ENCODE data around the gene PKNOX1. TPM values are rescaled to one million over a fixed set of nuclear protein-coding genes. Genes with fewer than 3 reads are reported as not detected.

PKNOX1 gene
- total RNA-seq, 1 experiment from 2014 or later, result 12.7 TPM

DNA sequence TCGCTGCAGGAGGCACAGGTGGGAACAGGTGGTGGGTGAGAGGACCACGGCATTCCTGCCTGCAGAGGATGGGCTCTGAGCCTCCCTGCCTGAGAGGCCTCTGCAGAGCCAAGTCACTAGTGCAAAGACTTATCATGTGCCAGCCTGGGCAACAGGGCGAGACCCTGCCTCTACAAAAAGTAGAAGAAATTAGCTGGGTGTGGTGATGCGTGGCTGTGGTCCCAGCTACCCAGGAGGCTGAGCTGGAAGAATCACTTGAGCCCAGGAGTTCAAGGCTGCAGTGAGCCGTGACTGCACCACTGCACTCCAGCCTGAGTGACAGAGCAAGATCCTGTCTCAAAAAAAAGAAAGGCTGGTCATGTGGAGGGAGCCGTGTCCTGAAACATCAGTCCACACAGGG is 46.4 kb downstream of the PKNOX1 start:
- H3K4me3 ChIP-seq (replicated peaks in 1 of 2; ENCODE audit: low read depth in 1 of 2, low read length in 2 of 2), result no peak overlapping the region
- H3K36me3 ChIP-seq (ENCODE audit: control insufficient read depth in 1 of 2, insufficient read depth in 2 of 2, low read length in 2 of 2), result peaks cover 2 to 6% of the 10 kb centered on the region in 2 experiments; a peak in 2 of 4 replicates

More for the DNA sequence above, 46.4 kb downstream of the PKNOX1 start:
- ATAC-seq (no peak), DNase-seq (ENCODE audit: low read depth, low spot score) (no peak)
- no peak overlapping the region for H3K27ac ChIP-seq (ENCODE audit: low read depth, low read length)
- no TSS peak for BruUV-seq (replicated peaks)
- H3K4me2 ChIP-seq (ENCODE audit: low read length), result no peak overlapping the region
- no peaks in the 10 kb centered on the region for H4K20me1 ChIP-seq (ENCODE audit: insufficient read depth)
- no peak overlapping the region for H2AFZ ChIP-seq (ENCODE audit: low read depth, low read length, poor library complexity, severe bottlenecking)
- ChIA-PET CTCF (no interaction called here), POLR2A (no interaction called here), RAD21 (ENCODE audit: low non-redundant PET in 1 of 2, low total read pairs in 2 of 2, uncharacterized antibody in 2 of 2, unreplicated experiment in 2 of 2) (no interaction called here)
- intact Hi-C loops (cut with micrococcal nuclease), result no loop called here
- H3K79me2 ChIP-seq (ENCODE audit: insufficient read depth, low read length), result no peaks in the 10 kb centered on the region
- H3K9me3 ChIP-seq (ENCODE audit: control insufficient read depth in 1 of 2, insufficient read depth in 1 of 2, low read depth in 1 of 2, low read length in 2 of 2), result no peaks in the 10 kb centered on the region
- no peaks in the 10 kb centered on the region for H3K27me3 ChIP-seq (ENCODE audit: insufficient read depth, low read length)
- TF ChIP-seq JUND (IDR thresholded peaks at IDR 0.05) (no peak), EGR1 (IDR thresholded peaks at IDR 0.05; ENCODE audit: low read depth) (no peak), RAD21 (IDR thresholded peaks at IDR 0.05; ENCODE audit: low read depth) (no peak), POLR2AphosphoS5 (IDR thresholded peaks at IDR 0.05; ENCODE audit: low read depth, low read length) (no peak), POLR2A (IDR thresholded peaks at IDR 0.05; ENCODE audit: borderline replicate concordance, extremely low read depth, insufficient read depth, insufficient read length) (no peak), FOSL1 (IDR thresholded peaks at IDR 0.05; ENCODE audit: low read depth) (no peak), CEBPB (IDR thresholded peaks at IDR 0.05; ENCODE audit: low read depth) (no peak), SIN3A (IDR thresholded peaks at IDR 0.05; ENCODE audit: low read depth) (no peak), ZNF274 (IDR thresholded peaks at IDR 0.05; ENCODE audit: low read depth, low read length) (no peak), TCF7L2 (IDR thresholded peaks at IDR 0.05; ENCODE audit: borderline replicate concordance, extremely low read depth, insufficient read depth, insufficient read length) (no peak), YY1 (IDR thresholded peaks at IDR 0.05; ENCODE audit: extremely low read depth, insufficient replicate concordance, low read depth, low read length) (no peak), ELF1 (IDR thresholded peaks at IDR 0.05; ENCODE audit: borderline replicate concordance, low read depth) (no peak), ZFX (IDR thresholded peaks at IDR 0.05) (no peak), SRF (IDR thresholded peaks at IDR 0.05; ENCODE audit: low read depth) (no peak)
- TF ChIP-seq, protein P1, sequence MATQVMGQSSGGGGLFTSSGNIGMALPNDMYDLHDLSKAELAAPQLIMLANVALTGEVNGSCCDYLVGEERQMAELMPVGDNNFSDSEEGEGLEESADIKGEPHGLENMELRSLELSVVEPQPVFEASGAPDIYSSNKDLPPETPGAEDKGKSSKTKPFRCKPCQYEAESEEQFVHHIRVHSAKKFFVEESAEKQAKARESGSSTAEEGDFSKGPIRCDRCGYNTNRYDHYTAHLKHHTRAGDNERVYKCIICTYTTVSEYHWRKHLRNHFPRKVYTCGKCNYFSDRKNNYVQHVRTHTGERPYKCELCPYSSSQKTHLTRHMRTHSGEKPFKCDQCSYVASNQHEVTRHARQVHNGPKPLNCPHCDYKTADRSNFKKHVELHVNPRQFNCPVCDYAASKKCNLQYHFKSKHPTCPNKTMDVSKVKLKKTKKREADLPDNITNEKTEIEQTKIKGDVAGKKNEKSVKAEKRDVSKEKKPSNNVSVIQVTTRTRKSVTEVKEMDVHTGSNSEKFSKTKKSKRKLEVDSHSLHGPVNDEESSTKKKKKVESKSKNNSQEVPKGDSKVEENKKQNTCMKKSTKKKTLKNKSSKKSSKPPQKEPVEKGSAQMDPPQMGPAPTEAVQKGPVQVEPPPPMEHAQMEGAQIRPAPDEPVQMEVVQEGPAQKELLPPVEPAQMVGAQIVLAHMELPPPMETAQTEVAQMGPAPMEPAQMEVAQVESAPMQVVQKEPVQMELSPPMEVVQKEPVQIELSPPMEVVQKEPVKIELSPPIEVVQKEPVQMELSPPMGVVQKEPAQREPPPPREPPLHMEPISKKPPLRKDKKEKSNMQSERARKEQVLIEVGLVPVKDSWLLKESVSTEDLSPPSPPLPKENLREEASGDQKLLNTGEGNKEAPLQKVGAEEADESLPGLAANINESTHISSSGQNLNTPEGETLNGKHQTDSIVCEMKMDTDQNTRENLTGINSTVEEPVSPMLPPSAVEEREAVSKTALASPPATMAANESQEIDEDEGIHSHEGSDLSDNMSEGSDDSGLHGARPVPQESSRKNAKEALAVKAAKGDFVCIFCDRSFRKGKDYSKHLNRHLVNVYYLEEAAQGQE (IDR thresholded peaks at IDR 0.05; ENCODE audit: low read depth), result no peak
- TF ChIP-seq, protein P2, sequence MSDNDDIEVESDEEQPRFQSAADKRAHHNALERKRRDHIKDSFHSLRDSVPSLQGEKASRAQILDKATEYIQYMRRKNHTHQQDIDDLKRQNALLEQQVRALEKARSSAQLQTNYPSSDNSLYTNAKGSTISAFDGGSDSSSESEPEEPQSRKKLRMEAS (IDR thresholded peaks at IDR 0.05), result no peak
- TF ChIP-seq, protein P3, sequence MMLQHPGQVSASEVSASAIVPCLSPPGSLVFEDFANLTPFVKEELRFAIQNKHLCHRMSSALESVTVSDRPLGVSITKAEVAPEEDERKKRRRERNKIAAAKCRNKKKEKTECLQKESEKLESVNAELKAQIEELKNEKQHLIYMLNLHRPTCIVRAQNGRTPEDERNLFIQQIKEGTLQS (IDR thresholded peaks at IDR 0.05), result no peak
- TF ChIP-seq, protein P4, sequence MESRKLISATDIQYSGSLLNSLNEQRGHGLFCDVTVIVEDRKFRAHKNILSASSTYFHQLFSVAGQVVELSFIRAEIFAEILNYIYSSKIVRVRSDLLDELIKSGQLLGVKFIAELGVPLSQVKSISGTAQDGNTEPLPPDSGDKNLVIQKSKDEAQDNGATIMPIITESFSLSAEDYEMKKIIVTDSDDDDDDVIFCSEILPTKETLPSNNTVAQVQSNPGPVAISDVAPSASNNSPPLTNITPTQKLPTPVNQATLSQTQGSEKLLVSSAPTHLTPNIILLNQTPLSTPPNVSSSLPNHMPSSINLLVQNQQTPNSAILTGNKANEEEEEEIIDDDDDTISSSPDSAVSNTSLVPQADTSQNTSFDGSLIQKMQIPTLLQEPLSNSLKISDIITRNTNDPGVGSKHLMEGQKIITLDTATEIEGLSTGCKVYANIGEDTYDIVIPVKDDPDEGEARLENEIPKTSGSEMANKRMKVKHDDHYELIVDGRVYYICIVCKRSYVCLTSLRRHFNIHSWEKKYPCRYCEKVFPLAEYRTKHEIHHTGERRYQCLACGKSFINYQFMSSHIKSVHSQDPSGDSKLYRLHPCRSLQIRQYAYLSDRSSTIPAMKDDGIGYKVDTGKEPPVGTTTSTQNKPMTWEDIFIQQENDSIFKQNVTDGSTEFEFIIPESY (IDR thresholded peaks at IDR 0.05; ENCODE audit: extremely low read depth, insufficient replicate concordance, low read length), result no peak
- TF ChIP-seq, protein P5, sequence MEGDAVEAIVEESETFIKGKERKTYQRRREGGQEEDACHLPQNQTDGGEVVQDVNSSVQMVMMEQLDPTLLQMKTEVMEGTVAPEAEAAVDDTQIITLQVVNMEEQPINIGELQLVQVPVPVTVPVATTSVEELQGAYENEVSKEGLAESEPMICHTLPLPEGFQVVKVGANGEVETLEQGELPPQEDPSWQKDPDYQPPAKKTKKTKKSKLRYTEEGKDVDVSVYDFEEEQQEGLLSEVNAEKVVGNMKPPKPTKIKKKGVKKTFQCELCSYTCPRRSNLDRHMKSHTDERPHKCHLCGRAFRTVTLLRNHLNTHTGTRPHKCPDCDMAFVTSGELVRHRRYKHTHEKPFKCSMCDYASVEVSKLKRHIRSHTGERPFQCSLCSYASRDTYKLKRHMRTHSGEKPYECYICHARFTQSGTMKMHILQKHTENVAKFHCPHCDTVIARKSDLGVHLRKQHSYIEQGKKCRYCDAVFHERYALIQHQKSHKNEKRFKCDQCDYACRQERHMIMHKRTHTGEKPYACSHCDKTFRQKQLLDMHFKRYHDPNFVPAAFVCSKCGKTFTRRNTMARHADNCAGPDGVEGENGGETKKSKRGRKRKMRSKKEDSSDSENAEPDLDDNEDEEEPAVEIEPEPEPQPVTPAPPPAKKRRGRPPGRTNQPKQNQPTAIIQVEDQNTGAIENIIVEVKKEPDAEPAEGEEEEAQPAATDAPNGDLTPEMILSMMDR (IDR thresholded peaks at IDR 0.05 in 2 of 3, conservative IDR thresholded peaks at IDR 0.05 in 1 of 3; ENCODE audit: borderline replicate concordance in 1 of 3, insufficient read depth in 1 of 3, low read depth in 2 of 3, low read length in 2 of 3), result no peak
- no peaks in the 10 kb centered on the region for H3K4me1 ChIP-seq (ENCODE audit: control insufficient read depth in 1 of 2, insufficient read depth in 2 of 2, low read length in 2 of 2)
- no peak overlapping the region for H3K9ac ChIP-seq (ENCODE audit: low read length)
- no peaks in the 10 kb centered on the region for H3K9me2 ChIP-seq (ENCODE audit: insufficient read depth)

Measured in HCT116 (cell line).